WTC11 (cell line): Measurements from ENCODE around the gene RPL12. TPM values are rescaled to one million over a fixed set of nuclear protein-coding genes. Genes with fewer than 3 reads are reported as not detected.

Experiments
- CBFB ChIP-seq: sonication (generic); formaldehyde crosslinking; IDR thresholded peaks from 2 replicates; pipeline ENCODE4 v1.8.1; 2022; ENCODE audit warnings: mild to moderate bottlenecking, low read depth, missing genetic modification reagents
- FOXP1 ChIP-seq: sonication (generic); formaldehyde crosslinking; IDR thresholded peaks from 2 replicates; pipeline ENCODE4 v1.8.0; 2022; ENCODE audit warnings: missing genetic modification reagents, mild to moderate bottlenecking, moderate library complexity, borderline replicate concordance
- GABPB1 ChIP-seq: sonication (generic); formaldehyde crosslinking; IDR thresholded peaks from 2 replicates; pipeline ENCODE4 v1.8.1; 2023; ENCODE audit warnings: mild to moderate bottlenecking, missing genetic modification reagents
- JAZF1 ChIP-seq: fragments of 250-450 bp; sonication (Bioruptor Pico); IDR thresholded peaks from 2 replicates; pipeline ENCODE4 v1.9.0; 2021; ENCODE audit warnings: moderate library complexity, mild to moderate bottlenecking, inconsistent platforms
- JUN ChIP-seq: sonication (generic); formaldehyde crosslinking; IDR thresholded peaks from 2 replicates; pipeline ENCODE4 v1.8.0; 2023; ENCODE audit warnings: mild to moderate bottlenecking, missing genetic modification reagents
- NR2C2 ChIP-seq: sonication (generic); formaldehyde crosslinking; IDR thresholded peaks from 2 replicates; pipeline ENCODE4 v1.8.0; 2022; ENCODE audit warnings: mild to moderate bottlenecking, missing genetic modification reagents
- RORB ChIP-seq: fragments of 250-450 bp; sonication (Bioruptor Pico); IDR thresholded peaks from 2 replicates; pipeline ENCODE4 v1.9.0; 2021; ENCODE audit warnings: mild to moderate bottlenecking
- SMAD3 ChIP-seq: sonication (generic); formaldehyde crosslinking; IDR thresholded peaks from 2 replicates; pipeline ENCODE4 v1.8.0; 2022; ENCODE audit warnings: missing genetic modification reagents, mild to moderate bottlenecking, borderline replicate concordance
- TP53 ChIP-seq: sonication (generic); formaldehyde crosslinking; IDR thresholded peaks from 2 replicates; pipeline ENCODE4 v1.8.1; 2023; ENCODE audit warnings: mild to moderate bottlenecking, missing genetic modification reagents
- ZNF219 ChIP-seq: sonication (generic); formaldehyde crosslinking; IDR thresholded peaks from 2 replicates; pipeline ENCODE4 v1.8.0; 2023; ENCODE audit warnings: missing genetic modification reagents, mild to moderate bottlenecking, borderline replicate concordance
- ZNF263 ChIP-seq: sonication (generic); formaldehyde crosslinking; IDR thresholded peaks from 2 replicates; pipeline ENCODE4 v1.8.1; 2022; ENCODE audit warnings: low read depth, mild to moderate bottlenecking, moderate library complexity, missing genetic modification reagents
- ZNF317 ChIP-seq: sonication (generic); formaldehyde crosslinking; IDR thresholded peaks from 2 replicates; pipeline ENCODE4 v1.8.1; 2023; ENCODE audit warnings: low read depth, mild to moderate bottlenecking, moderate library complexity, missing genetic modification reagents, borderline replicate concordance
- total RNA-seq: library from RNA; stranded (reverse); gene quantifications from 3 replicates; pipeline ENCODE4 v1.2.3, GENCODE V29; 2021
- TF ChIP-seq, protein P1 (sequence below): sonication (generic); formaldehyde crosslinking; IDR thresholded peaks from 2 replicates; pipeline ENCODE4 v1.8.1; 2022; ENCODE audit warnings: low read depth, missing genetic modification reagents, borderline replicate concordance
- TF ChIP-seq, protein P2 (sequence below): fragments of 250-450 bp; sonication (Bioruptor Pico); IDR thresholded peaks from 2 replicates; pipeline ENCODE4 v1.9.0; 2021; ENCODE audit warnings: mild to moderate bottlenecking, borderline replicate concordance
- TF ChIP-seq, protein P3 (sequence below): sonication (generic); formaldehyde crosslinking; conservative IDR thresholded peaks from 2 replicates; pipeline ENCODE4 v1.8.1; 2023; ENCODE audit warnings: mild to moderate bottlenecking, low read depth, missing genetic modification reagents, moderate library complexity
- TF ChIP-seq, protein P4 (sequence below): fragments of 250-450 bp; sonication (Bioruptor Pico); IDR thresholded peaks from 2 replicates; pipeline ENCODE4 v2.1.2; 2022; ENCODE audit warnings: mild to moderate bottlenecking, moderate library complexity
- TF ChIP-seq, protein P5 (sequence below): sonication (generic); formaldehyde crosslinking; IDR thresholded peaks from 2 replicates; pipeline ENCODE4 v1.8.1; 2023; ENCODE audit warnings: mild to moderate bottlenecking, moderate library complexity, missing genetic modification reagents
- TF ChIP-seq, protein P6 (sequence below): sonication (generic); formaldehyde crosslinking; IDR thresholded peaks from 2 replicates; pipeline ENCODE4 v1.8.0; 2023; ENCODE audit warnings: missing genetic modification reagents, mild to moderate bottlenecking, borderline replicate concordance
- TF ChIP-seq, protein P7 (sequence below): sonication (generic); formaldehyde crosslinking; IDR thresholded peaks from 2 replicates; pipeline ENCODE4 v1.8.1; 2023; ENCODE audit warnings: mild to moderate bottlenecking, missing genetic modification reagents, moderate library complexity

The RPL12 gene
- total RNA-seq, 1 experiment from 2014 or later: 1,902 TPM

DNA sequence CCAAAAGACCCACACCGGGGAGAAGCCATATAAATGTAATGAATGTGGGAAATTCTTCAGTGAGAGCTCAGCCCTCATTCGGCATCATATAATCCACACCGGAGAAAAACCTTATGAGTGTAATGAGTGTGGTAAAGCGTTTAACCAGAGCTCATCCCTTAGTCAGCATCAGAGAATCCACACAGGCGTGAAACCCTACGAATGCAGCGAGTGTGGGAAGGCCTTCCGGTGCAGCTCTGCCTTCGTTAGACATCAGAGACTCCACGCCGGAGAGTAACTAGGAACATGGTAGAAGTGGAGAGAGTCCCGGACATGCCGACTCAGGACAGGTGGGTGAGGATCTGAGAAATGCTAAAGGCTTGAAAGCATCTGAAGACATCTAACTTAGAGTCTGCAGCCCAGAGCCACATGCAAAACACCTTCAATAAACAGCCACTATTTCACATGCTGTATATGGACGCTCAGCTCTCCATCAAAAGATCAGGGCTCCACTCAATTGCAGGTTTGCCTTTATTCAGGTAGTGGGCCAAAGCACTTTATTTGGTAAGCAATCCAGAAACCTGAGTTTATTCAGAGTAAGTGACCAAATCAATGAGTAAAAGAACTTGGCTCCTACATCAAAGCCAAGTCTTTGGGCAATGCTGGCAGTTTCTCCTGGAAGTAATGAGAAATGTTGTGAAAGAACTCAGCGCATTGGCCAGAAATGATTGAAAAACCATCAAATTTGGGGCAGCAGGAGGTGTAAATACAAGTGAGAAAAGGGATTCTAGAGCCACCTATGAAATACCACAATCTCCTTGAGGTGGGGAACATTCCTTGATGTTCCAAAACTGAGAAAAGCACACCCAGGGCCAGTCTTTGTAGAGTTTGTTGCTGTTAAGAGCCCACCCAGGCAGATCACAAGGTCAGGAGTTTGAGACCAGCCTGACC, 6.0 kb downstream of the RPL12 start (continued):
- TF ChIP-seq FOXP1 (no peak; the same call in 1 of the 2 replicates), ZNF317 (no peak), NR2C2 (CRISPR knock-in tag) (no peak), RORB (CRISPR knock-in tag) (no peak), JAZF1 (CRISPR knock-in tag) (no peak), JUN (peak; percentile 6; the same call in 1 of the 2 replicates), CBFB (CRISPR knock-in tag) (no peak), GABPB1 (CRISPR knock-in tag) (0 out of 2 replicates have a peak, but pooled peaks have one; percentile 17), TP53 (no peak; the same call in 1 of the 2 replicates), SMAD3 (CRISPR knock-in tag) (peak; percentile 22; the same call in 1 of the 2 replicates), ZNF219 (CRISPR knock-in tag) (no peak), ZNF263 (no peak)
- TF ChIP-seq, protein P1, sequence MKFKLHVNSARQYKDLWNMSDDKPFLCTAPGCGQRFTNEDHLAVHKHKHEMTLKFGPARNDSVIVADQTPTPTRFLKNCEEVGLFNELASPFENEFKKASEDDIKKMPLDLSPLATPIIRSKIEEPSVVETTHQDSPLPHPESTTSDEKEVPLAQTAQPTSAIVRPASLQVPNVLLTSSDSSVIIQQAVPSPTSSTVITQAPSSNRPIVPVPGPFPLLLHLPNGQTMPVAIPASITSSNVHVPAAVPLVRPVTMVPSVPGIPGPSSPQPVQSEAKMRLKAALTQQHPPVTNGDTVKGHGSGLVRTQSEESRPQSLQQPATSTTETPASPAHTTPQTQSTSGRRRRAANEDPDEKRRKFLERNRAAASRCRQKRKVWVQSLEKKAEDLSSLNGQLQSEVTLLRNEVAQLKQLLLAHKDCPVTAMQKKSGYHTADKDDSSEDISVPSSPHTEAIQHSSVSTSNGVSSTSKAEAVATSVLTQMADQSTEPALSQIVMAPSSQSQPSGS: no peak
- TF ChIP-seq, protein P2, sequence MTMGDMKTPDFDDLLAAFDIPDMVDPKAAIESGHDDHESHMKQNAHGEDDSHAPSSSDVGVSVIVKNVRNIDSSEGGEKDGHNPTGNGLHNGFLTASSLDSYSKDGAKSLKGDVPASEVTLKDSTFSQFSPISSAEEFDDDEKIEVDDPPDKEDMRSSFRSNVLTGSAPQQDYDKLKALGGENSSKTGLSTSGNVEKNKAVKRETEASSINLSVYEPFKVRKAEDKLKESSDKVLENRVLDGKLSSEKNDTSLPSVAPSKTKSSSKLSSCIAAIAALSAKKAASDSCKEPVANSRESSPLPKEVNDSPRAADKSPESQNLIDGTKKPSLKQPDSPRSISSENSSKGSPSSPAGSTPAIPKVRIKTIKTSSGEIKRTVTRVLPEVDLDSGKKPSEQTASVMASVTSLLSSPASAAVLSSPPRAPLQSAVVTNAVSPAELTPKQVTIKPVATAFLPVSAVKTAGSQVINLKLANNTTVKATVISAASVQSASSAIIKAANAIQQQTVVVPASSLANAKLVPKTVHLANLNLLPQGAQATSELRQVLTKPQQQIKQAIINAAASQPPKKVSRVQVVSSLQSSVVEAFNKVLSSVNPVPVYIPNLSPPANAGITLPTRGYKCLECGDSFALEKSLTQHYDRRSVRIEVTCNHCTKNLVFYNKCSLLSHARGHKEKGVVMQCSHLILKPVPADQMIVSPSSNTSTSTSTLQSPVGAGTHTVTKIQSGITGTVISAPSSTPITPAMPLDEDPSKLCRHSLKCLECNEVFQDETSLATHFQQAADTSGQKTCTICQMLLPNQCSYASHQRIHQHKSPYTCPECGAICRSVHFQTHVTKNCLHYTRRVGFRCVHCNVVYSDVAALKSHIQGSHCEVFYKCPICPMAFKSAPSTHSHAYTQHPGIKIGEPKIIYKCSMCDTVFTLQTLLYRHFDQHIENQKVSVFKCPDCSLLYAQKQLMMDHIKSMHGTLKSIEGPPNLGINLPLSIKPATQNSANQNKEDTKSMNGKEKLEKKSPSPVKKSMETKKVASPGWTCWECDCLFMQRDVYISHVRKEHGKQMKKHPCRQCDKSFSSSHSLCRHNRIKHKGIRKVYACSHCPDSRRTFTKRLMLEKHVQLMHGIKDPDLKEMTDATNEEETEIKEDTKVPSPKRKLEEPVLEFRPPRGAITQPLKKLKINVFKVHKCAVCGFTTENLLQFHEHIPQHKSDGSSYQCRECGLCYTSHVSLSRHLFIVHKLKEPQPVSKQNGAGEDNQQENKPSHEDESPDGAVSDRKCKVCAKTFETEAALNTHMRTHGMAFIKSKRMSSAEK (CRISPR knock-in tag): 0 out of 2 replicates have a peak, but pooled peaks have one; percentile 28
- TF ChIP-seq, protein P3, sequence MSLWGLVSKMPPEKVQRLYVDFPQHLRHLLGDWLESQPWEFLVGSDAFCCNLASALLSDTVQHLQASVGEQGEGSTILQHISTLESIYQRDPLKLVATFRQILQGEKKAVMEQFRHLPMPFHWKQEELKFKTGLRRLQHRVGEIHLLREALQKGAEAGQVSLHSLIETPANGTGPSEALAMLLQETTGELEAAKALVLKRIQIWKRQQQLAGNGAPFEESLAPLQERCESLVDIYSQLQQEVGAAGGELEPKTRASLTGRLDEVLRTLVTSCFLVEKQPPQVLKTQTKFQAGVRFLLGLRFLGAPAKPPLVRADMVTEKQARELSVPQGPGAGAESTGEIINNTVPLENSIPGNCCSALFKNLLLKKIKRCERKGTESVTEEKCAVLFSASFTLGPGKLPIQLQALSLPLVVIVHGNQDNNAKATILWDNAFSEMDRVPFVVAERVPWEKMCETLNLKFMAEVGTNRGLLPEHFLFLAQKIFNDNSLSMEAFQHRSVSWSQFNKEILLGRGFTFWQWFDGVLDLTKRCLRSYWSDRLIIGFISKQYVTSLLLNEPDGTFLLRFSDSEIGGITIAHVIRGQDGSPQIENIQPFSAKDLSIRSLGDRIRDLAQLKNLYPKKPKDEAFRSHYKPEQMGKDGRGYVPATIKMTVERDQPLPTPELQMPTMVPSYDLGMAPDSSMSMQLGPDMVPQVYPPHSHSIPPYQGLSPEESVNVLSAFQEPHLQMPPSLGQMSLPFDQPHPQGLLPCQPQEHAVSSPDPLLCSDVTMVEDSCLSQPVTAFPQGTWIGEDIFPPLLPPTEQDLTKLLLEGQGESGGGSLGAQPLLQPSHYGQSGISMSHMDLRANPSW: no peak
- TF ChIP-seq, protein P4, sequence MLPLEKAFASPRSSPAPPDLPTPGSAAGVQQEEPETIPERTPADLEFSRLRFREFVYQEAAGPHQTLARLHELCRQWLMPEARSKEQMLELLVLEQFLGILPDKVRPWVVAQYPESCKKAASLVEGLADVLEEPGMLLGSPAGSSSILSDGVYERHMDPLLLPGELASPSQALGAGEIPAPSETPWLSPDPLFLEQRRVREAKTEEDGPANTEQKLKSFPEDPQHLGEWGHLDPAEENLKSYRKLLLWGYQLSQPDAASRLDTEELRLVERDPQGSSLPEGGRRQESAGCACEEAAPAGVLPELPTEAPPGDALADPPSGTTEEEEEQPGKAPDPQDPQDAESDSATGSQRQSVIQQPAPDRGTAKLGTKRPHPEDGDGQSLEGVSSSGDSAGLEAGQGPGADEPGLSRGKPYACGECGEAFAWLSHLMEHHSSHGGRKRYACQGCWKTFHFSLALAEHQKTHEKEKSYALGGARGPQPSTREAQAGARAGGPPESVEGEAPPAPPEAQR (CRISPR knock-in tag): no peak
- TF ChIP-seq, protein P5, sequence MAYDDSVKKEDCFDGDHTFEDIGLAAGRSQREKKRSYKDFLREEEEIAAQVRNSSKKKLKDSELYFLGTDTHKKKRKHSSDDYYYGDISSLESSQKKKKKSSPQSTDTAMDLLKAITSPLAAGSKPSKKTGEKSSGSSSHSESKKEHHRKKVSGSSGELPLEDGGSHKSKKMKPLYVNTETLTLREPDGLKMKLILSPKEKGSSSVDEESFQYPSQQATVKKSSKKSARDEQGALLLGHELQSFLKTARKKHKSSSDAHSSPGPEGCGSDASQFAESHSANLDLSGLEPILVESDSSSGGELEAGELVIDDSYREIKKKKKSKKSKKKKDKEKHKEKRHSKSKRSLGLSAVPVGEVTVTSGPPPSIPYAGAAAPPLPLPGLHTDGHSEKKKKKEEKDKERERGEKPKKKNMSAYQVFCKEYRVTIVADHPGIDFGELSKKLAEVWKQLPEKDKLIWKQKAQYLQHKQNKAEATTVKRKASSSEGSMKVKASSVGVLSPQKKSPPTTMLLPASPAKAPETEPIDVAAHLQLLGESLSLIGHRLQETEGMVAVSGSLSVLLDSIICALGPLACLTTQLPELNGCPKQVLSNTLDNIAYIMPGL (CRISPR knock-in tag): 0 out of 2 replicates have a peak, but pooled peaks have one; percentile 30
- TF ChIP-seq, protein P6, sequence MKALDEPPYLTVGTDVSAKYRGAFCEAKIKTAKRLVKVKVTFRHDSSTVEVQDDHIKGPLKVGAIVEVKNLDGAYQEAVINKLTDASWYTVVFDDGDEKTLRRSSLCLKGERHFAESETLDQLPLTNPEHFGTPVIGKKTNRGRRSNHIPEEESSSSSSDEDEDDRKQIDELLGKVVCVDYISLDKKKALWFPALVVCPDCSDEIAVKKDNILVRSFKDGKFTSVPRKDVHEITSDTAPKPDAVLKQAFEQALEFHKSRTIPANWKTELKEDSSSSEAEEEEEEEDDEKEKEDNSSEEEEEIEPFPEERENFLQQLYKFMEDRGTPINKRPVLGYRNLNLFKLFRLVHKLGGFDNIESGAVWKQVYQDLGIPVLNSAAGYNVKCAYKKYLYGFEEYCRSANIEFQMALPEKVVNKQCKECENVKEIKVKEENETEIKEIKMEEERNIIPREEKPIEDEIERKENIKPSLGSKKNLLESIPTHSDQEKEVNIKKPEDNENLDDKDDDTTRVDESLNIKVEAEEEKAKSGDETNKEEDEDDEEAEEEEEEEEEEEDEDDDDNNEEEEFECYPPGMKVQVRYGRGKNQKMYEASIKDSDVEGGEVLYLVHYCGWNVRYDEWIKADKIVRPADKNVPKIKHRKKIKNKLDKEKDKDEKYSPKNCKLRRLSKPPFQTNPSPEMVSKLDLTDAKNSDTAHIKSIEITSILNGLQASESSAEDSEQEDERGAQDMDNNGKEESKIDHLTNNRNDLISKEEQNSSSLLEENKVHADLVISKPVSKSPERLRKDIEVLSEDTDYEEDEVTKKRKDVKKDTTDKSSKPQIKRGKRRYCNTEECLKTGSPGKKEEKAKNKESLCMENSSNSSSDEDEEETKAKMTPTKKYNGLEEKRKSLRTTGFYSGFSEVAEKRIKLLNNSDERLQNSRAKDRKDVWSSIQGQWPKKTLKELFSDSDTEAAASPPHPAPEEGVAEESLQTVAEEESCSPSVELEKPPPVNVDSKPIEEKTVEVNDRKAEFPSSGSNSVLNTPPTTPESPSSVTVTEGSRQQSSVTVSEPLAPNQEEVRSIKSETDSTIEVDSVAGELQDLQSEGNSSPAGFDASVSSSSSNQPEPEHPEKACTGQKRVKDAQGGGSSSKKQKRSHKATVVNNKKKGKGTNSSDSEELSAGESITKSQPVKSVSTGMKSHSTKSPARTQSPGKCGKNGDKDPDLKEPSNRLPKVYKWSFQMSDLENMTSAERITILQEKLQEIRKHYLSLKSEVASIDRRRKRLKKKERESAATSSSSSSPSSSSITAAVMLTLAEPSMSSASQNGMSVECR (CRISPR knock-in tag): no peak
- TF ChIP-seq, protein P7, sequence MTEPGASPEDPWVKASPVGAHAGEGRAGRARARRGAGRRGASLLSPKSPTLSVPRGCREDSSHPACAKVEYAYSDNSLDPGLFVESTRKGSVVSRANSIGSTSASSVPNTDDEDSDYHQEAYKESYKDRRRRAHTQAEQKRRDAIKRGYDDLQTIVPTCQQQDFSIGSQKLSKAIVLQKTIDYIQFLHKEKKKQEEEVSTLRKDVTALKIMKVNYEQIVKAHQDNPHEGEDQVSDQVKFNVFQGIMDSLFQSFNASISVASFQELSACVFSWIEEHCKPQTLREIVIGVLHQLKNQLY: 0 out of 2 replicates have a peak, but pooled peaks have one; percentile 70
